KBM-7 (cell line): ENCODE measurements around the gene PRLH.

Source experiments
- DNase-seq: peaks from one replicate; pipeline ENCODE4 v3.0.0-alpha.2; 2015
- in situ Hi-C: fragments of 300-500 bp; cut with MboI; formaldehyde crosslinking; loops from 2 replicates; pipeline ENCODE4 v1.14.3; 2020; ENCODE audit warnings: low sequenced_read_pairs, low pct_unique_long_range_greater_than_20kb, mixed read lengths

The PRLH gene

GRCh38 chr2:237575869-237576862 lies 9.8 kb downstream of the PRLH start:
- DNase-seq: no peak
- in situ Hi-C loops: no loop called here

GRCh38 chr2:237576974-237577373 lies 10.6 kb downstream of the PRLH start:
- DNase-seq: no peak
- in situ Hi-C loops: no loop called here

- in situ Hi-C loops: no loop called here
- DNase-seq: no peak
These were observed 11.1 kb downstream of the PRLH start for GRCh38 chr2:237577458-237577857.

- in situ Hi-C loops: no loop called here
- DNase-seq: no peak
These were observed 11.8 kb downstream of the PRLH start for GRCh38 chr2:237577956-237578870.

GRCh38 chr2:237581326-237581725 lies 15.0 kb downstream of the PRLH start:
- no peak for DNase-seq
- in situ Hi-C loops: no loop called here

GRCh38 chr2:237581751-237582746 lies 15.7 kb downstream of the PRLH start:
- DNase-seq: peak; percentile 65
- in situ Hi-C loops: no loop called here

- in situ Hi-C loops: no loop called here
These were observed 17.3 kb downstream of the PRLH start for GRCh38 chr2:237583385-237584295.

GRCh38 chr2:237585590-237586221 lies 19.3 kb downstream of the PRLH start:
- no peak for DNase-seq
- in situ Hi-C loops: no loop called here

More at GRCh38 chr2:237583385-237584295, 17.3 kb downstream of the PRLH start:
- DNase-seq: no peak

GRCh38 chr2:237588044-237588696 lies 21.8 kb downstream of the PRLH start:
- no peak for DNase-seq
- in situ Hi-C loops: no loop called here

GRCh38 chr2:237590272-237591140 lies 24.1 kb downstream of the PRLH start, which contains the start of gene RAB17:
TSS of gene RAB17 (minus strand) at chr2:237590734. CDS start at chr2:237586154, 4,580 bp downstream.
- DNase-seq: no peak
- in situ Hi-C loops: loop anchor here (10.0 kb wide), 1 partner anchor 154 kb away; no protein-coding TSS in a partner anchor

- in situ Hi-C loops: loop anchor here (10.0 kb wide), 1 partner anchor 153 kb away; no protein-coding TSS in a partner anchor
These were observed 24.9 kb downstream of the PRLH start for GRCh38 chr2:237591141-237591881.

GRCh38 chr2:237592425-237592980 lies 26.1 kb downstream of the PRLH start:
- in situ Hi-C loops: loop anchor here (10.0 kb wide), 1 partner anchor 152 kb away; no protein-coding TSS in a partner anchor
- DNase-seq: no peak

More at GRCh38 chr2:237591141-237591881, 24.9 kb downstream of the PRLH start:
- DNase-seq: peak; percentile 62

GRCh38 chr2:237593036-237593435 lies 26.7 kb downstream of the PRLH start:
- no peak for DNase-seq
- in situ Hi-C loops: loop anchor here (10.0 kb wide), 1 partner anchor 152 kb away; no protein-coding TSS in a partner anchor

GRCh38 chr2:237593596-237594320 lies 27.4 kb downstream of the PRLH start:
- in situ Hi-C loops: loop anchor here (10.0 kb wide), 1 partner anchor 151 kb away; no protein-coding TSS in a partner anchor
- DNase-seq: no peak
